NOMO-1 treated with dmso at 0.1 percent for 144 hours (cell line): ENCODE results near the gene ACAD8.

ENCODE experiments used
- DNase-seq: peaks from one replicate; lab custom pipeline; 2025; ENCODE audit not compliant: unreplicated experiment; lab: John Stamatoyannopoulos, UW

Gene ACAD8

DNA sequence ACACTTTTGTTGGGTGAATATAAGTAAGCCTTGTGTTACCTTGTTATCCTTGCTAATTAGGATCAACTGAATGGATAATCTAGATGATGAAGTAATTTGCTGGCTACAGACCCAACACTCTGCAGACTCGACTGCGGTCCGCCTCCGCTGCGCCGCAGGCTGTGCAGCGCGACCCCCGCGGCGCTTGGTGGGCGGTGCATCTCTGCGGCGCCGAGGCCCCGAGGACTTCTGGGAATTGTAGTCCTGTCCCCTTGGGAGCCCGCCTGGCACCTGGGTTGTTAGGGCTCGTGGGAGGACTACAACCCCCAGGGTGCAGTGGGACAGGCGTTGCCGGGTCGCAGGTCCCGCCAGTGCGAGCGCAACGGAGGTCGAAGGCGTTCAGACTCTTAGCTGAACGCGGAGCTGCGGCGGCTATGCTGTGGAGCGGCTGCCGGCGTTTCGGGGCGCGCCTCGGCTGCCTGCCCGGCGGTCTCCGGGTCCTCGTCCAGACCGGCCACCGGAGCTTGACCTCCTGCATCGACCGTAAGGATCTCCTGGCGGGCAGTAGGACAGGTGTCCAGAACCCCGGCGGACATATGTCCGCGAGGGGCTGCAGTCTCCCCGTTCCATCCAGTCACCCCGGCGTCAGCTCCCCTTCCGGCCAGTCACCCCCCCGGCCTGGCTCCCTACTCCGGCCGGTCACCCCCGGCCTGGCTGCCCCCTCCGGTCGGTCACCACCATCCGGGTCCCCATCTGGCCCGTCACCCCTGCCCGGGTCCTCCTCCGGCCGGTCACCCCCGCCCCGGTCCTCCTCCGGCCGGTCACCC, at the start of gene ACAD8, which contains the start of gene THYN1:
ACAD8 (plus strand) TSS at position 381 of the 806 bp plus-strand sequence; CDS start at position 414, 33 bp downstream.
THYN1 (minus strand) TSS at position 165 of the 806 bp plus-strand sequence. CDS start 470 bp downstream, outside the sequence.
- DNase-seq: peak; percentile 93

DNA sequence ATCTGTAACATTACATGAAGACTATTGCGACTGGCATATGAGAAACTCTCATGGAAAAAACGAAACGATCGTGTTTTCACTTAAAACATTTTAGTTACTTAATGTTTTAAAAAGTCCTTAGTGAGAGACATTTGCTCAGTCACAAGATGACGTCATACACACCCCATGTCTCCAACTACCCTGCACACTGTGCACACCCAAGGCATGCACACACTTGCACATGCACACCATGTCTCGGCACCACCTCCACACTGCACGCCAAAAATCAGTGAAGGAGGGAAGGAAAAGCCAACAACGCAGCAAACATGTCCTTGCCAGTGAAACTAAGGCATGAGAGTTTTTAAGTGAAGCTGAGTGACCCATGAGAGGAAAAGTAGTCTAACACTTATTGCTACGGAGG, 47.6 kb upstream of the ACAD8 start:
- no peak for DNase-seq

DNA sequence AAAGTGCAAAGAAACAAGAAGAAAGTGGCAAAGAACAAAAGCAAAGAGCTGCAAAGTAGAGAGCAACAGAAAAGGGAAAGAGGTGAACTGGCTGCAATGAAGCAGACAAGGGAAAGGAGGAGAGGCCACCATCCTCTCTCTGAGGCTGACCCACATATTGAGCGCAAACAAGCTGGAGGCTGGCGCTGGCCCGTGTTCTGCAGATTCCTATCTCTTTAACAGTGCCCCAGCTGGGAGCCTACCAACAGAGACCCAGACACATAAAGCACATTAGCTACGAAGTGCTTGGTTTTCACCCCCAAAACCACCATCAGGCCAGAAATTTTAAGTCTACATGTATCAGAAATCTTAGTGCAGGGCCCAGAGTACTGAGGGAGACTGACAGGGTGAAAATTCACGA, 47.2 kb upstream of the ACAD8 start:
- no peak for DNase-seq

DNA sequence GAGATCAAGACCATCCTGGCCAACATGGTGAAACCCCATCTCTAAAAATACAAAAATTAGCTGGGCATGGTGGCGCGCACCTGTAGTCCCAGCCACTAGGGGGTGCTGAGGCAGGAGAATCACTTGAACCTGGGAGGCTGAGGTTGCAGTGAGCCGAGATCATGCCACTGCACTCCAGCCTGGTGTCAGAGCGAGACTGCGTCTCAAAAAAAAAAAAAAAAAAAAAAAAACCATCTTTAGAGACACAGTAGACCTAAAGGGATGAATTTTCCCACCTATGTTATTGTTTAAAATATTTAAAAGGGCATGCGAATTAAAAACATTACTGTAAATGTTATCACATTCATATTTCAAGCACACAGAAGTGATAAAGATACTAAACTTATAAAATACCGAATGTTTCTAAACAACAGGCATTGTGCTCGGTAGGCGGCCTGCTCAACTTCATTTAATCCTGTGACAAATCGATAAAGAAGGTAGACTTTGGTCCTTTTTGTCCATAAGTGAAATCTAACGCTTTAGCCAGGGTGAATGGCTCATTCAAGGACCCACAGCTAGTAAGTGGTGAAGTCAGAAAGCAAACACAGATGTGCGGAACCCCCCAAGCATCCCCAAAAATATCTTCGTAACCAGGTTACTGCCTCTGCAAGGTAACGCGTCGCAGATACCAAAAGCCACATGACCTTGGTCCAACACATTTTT, 45.7 kb upstream of the ACAD8 start:
- no peak for DNase-seq

DNA sequence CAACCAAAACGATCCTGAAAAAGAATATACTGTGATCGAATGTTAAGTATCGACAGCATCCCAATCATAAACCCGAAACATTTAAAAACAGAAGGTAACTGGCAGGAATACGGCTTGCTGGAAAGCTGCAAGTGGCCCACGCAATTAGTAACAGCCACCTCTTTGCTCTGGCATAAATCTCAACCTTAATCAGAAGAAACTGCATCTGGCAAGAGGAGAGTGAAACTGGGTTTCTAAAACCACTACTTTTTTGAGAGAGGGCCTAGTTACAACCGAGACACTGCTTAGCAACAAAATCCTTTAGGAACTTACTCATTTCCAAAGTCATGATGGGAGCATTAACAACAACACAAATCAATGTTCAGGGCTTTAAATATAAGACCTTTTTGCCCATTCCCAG, 37.5 kb upstream of the ACAD8 start:
- no peak for DNase-seq

DNA sequence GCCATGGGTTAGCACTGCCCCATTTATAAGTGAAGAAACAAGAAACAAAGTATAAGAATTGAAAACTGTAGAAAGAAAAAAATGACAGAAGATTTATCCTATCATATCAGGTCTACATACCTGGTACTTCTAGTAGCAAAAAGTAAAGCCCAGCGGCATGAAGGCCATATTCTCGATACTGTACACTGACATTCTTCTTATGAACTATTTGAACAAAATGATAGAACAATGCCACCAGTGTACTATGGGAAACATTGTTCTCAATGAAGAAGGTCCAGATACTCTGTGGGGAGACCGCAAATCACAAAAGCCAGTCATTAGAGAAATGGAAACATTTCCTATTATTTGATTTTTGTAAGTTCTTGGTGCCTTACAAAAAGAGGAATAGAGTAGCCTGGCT, 36.6 kb upstream of the ACAD8 start:
- no peak for DNase-seq

DNA sequence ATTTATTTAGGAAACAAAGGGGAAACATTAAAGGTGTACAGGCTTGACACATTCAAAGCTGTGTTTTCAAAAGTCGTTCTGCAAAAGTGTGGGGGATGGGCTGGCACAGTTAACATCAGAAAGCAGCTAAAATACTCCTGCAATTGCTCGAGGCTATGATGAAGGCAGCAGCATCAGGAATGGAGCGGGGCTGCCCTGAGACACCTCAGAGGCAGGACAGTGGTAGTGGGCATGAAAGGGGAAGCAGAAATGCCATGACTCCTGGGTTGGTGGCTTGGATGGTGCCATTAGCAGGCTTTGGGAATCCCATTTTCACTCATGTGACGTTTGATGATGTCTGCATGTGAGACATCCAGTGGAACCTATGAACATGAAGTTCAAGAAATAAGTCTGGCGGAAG, 30.2 kb upstream of the ACAD8 start:
- peak; percentile 7 for DNase-seq

DNA sequence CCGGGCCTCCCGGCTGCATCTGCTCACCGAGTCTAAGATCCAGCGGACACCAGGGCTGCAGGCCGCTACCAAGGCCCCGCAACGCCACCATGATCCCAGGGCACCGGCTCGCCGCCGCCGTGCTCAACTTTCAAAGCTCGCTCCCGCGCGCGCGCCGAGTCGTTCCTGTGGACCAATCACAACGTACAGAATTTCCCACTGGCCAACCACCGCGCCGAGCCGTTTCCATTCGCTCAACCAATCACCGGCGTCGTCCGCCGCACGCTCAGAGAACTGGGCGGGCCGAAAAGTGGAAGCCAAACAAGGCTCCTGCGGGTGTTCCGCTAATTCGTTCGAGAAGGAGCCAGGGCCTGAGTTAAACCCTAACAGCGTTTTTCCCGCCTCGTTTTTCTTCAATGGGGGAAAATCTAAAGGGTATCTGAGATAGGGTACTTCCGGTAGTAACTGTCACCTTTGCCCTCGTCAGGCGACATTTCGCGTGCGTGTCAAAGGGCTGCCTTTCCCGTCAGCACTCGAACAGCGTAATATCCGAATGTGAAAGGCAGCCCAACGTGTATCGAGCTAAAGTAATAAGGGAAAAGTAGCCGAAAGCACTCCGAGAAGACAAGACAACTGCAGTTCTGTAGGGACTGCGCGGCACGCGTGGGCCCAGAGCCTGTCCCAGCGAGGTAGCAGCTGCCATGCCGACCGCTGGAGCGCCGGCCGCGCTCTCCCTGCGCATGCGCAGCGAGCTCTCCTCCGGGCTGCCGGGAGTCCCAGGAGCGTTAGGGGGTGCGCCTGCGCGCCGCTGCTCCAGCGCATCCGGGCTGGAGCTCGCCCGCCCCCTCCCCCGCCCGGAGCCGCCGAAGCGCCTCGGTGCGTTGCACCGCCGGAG, 29.3 kb upstream of the ACAD8 start, which contains the start of the genes NCAPD3 and VPS26B:
NCAPD3 (minus strand) TSS at position 132 of the 874 bp plus-strand sequence; CDS start at position 91, 41 bp downstream.
VPS26B (plus strand) TSS at position 836 of the 874 bp plus-strand sequence. CDS start 452 bp downstream, outside the sequence.
- peak; percentile 91 for DNase-seq

DNA sequence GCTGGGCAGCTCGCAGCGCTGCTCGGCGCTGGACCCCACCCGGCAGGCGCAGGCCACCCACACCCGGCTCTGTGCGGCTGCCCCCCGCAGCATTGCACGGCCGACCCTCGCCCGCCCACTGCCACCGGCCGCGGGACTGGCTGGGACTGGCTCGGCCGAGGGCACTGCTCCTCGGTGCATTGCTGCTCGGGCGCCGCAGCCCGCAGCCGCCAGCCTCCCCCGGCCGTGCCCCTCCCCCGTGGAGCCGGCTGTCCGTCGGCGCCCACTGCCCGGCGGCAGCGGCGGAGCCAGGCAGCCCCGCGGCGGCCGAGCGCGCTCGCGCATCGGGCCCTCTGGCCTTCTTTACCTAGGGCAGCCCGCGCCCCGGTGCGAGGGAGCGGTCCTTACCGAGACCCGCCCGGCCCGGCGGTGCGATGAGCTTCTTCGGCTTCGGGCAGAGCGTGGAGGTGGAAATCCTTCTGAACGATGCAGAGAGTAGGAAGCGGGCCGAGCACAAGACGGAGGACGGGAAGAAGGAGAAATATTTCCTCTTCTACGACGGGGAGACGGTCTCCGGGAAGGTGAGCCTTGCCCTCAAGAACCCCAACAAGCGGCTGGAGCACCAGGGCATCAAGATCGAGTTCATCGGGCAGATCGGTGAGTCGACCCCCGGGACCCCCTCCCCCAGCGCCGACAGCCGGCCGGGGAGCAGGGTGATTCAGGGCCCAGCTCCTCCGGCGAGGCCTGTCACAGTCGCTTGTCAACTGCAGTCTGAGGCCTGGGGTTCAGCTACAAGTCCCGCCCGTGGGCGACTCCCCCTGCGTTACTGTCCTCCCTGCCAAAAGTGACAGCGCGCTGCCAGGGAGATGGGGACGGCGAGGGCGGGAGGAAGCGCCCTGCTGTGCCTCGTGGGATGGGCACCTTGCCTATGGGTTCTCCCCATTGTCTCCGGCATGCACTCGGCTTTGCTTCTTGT, 28.4 kb upstream of the ACAD8 start:
- DNase-seq: peak; percentile 13

DNA sequence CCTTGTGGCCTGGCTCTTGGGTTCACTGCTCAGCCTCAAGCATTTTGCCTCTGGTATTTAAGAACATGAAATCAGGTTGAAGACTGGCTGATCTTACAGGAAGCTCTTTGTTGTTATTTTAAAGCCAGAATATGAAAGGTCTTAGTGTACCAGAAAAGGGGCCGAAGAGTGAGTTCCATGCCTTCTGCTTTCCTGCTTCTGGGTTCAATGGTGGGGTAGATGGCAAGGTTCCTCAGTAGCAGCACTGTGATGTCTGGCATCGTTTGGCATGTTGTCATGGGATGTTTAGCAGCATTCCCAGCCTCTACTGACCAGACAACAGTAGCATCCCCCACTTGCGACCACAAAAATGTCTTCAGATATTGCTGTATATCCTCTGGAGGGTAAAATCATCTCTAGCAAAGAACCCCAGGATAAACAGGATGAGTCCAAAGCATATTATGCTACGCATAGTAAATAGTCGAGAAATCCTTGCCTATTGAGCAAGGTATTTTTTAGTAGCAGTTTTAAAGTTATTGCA, 26.5 kb upstream of the ACAD8 start:
- no peak for DNase-seq

DNA sequence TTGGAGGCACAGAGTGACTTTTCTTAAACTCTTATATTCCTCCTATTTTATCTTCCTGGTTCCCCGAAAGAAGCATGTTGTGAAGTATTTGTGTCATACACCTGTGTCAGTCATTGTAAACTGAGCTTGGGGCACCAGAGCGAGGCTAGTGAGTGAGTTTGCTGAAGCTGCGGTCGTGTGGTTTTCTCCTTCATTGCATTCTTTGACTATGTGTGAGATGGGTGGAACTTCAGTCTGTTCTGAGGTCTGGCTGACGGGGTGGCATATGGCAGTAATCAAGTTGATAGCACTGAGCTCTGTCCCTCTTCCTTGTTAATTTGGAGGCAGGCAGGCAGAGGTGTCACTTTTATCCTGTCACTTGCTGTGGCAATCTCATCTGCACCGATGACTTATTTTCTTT, 24.7 kb upstream of the ACAD8 start:
- no peak for DNase-seq

DNA sequence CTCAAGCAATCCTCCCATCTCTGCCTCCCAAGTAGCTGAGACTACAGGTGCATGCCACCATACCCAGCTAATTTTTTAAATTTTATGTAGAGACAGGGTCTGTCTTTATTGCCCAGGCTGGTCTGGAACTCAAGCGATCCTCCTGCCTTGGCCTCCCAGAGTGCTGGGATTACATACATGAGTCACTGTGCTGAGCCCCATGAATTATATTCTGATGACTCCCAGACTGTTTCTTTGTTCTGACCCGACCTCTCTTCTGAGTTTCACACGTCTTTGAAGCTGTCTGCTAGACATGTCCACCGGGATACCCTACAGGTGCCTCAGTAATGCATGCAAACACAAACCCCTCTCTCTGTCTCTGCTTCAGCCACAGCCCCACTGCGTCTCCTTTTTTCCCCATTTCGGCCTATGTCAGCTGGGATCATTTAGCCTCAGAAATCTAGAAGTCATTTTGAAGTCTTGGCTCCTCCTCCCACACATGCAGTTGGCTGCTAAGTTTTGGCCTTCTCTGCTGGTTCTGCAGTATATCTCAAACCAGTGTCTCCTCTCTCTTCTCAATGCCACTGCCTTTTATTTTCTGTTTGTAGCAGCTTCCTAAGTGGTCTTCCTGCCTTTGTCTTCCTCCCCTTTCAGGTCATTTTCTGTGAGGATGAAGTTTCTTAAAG, 24.1 kb upstream of the ACAD8 start:
- no peak for DNase-seq

DNA sequence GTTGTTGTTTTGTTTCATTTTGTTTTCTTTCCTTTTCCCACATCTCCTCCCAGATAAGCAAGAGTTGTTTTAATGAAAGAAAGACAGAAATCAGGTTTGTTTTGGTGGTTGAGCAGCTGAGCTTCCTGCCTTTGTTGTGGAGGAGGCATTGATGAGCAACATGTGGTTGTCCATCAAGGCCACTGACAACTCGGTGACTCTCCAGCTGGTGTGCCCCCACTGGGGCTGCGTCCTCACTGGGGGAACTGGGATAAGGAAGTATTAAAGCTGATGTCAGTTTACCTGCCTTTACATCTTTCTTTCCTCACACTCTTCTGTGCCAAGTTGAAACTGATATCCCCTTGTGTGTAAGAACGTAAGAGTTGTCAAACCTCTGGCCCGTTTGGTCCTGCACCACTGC, 23.0 kb upstream of the ACAD8 start:
- no peak for DNase-seq

DNA sequence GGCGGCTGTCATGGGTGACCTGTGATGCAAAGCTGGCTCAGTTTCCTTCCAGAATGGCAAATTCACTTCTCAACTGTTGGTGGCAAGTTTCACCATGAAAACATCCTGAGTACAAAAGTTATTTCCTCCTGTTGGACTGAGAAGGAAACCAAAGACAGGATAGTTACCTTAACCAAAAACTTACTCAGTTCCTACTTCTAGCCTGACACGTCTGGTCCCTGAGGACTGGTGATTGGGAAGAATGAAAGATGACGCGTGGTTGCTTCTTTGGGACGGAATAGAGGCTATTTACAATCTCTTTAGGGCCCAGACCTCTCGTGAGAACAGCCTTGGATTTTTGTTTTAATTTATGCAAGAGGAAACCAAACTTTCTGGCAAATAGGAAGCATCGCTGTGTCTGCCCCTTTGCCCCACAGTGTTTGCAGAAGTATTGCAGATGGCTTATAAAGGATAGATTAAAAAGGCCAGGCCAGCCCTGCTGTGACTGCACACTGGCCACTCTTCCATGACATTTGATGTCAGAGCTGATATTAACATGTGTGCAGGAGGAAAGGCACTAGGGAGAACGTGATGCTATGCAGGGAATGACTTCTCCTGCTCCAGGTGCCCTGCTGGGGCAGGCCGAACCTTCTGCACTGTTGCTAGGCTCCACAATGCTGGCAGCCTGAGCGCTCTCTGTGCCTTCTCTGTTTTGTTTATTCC, 21.3 kb upstream of the ACAD8 start:
- DNase-seq: peak; percentile 23

DNA sequence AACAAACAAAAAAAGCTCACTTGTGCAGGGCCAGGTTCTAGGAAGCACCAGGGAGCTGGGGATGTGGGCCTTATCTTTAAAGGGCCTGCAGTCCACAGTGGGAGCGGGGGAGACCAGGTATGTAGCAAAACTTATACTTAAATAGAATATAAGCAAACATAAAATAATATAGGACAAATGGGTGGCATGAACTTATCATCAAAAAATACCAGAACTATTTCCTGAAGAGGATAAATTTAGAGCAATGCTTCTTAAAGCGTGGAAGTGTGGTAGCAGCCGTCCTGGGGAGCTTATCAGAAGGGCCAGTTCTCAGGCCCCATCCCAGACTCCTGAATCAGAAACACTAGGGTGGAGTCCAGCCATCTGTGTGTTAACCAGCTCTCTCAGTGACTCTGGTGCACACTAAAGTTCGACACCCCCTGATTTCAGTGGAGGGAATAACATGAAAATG, 19.6 kb upstream of the ACAD8 start:
- DNase-seq: no peak

DNA sequence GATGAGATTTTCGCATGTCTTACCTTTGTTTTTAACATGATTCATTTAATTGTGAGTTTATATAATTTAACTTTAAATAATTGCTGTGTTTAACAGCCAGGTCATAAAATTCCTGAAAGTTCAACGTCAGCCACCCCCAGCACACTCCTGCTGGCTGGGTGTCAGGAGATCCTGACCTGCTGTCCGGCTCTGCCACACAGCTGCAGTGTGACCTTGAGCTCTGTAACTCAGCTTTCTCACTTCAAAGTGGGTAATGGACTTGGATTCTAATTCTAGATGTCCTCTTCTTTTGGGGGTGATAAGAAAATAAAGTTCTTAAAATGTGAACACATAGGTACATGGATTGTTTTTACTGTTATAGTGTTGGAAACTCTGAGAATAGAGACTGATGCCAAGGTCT, 18.0 kb upstream of the ACAD8 start:
- DNase-seq: no peak

DNA sequence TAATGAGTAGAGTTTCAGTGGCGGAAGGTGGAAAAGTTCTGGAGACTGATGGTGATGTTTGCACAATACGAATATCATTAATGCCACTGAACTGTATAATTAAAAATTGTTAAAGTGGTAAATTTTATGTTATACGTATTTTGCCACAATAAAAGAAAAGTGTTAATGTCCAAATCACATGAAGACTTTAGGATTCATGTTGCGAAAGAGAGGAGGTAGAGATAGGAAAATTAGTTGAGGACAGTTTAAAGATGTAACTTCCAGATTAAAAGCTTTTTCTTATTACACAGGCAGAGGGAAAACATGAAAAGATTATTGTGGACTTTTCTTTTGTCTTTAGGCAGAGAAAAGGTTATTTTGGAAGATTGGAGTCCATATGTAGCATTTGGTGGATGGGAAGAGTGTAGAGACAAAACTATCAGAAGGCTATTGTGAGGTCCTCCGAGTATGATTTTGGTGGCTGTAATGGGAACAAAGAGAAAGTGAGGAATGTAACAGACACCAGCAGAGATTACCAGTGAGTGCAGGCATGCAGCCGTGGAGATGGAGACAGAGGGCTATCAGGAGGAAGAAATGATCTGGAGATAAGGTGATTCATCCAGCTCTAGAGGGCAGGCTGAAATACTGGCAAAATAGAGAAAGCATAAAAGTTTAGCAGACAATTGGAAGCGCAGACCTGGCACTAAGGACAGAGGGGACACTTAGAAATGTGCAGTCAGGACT, 16.4 kb upstream of the ACAD8 start:
- DNase-seq: no peak

DNA sequence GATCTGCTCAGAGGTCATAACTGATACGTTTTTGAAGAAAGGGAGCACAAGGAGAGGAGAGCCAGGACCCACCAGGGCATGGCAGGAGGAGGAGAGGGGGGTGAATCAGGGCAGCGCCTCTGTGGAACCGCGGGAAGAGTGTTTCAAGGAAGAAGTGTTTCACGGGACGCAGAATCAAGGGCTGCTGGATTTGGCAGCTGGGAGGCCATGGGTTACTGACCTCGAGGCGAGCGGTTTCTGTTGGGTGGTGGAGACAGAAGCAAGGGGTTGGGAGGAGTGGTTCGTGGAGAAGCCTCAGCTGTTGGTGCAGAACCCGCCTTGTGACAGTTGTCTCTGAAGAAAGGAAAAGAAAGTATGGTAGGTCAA, 15.8 kb upstream of the ACAD8 start:
- DNase-seq: no peak
